ENCODE data around the gene SLC5A2.

SLC5A2 gene

DNA sequence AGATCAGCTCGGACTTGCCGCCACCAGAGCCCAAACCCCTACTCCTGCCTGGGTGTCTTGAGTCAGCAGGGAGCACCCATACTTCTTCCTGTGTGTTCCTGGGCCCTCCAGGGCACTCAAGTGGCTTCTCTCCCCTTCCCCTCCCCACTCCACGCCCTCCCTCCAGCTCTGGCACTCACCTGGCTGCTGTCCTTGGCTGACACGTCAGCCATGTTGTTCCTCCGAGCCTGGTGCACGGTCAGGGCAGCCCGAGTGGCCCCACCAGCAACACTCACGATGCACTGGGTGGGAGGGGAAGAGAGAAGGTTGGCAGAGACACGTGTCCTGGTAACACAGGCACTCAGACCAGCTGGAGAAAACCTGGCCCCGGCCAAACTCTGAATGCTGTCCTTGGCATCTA is 13.7 kb downstream of the SLC5A2 start:
- Histone ChIP-seq H2AFZ (ENCODE audit: low read length) (no peak overlapping the region), H3K36me3 (replicated peaks; ENCODE audit: insufficient read depth, low read length) (no peaks in the 10 kb centered on the region)
- DNase-seq: no peak

DNA sequence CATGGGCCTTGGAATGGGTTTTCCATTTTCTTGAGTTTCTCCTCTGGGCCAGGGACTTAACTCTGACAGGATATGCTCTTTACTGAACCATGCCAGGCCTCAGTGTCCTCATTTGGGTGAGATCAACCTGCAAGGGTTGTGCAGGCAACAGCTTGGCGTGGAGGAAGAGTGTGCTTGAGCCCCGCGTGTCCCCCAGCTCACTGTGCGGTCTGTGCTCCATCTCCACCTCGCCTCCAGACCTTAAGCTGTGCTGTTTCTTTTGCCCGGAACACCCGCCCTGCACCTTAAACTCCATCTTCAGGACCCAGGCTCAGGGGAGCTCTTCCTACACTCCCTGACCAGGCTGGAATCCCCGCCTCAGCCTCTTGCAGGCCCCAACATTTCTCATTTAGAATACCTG is 15.6 kb downstream of the SLC5A2 start:
- Histone ChIP-seq H3K9ac (ENCODE audit: low read length) (no peak overlapping the region), H3K27ac (ENCODE audit: low read length) (no peak overlapping the region), H2AFZ (ENCODE audit: low read length) (no peak overlapping the region), H3K4me2 (ENCODE audit: low read depth, low read length) (no peak overlapping the region), H3K79me2 (ENCODE audit: low read length) (no peaks in the 10 kb centered on the region), H3K36me3 (replicated peaks; ENCODE audit: insufficient read depth, low read length) (no peaks in the 10 kb centered on the region), H3K9me2 (replicated peaks; ENCODE audit: insufficient read depth, low read length) (no peaks in the 10 kb centered on the region), H3K4me3 (ENCODE audit: low read length) (no peak overlapping the region), H3K4me1 (ENCODE audit: low read length) (no peaks in the 10 kb centered on the region), H3K9me3 (replicated peaks; ENCODE audit: insufficient read depth, low read length) (no peaks in the 10 kb centered on the region), H3F3A (ENCODE audit: insufficient read depth, low read length) (no peaks in the 10 kb centered on the region), H4K20me1 (ENCODE audit: insufficient read depth, low read length) (no peaks in the 10 kb centered on the region), H3K27me3 (replicated peaks; ENCODE audit: insufficient read depth, low read length) (no peaks in the 10 kb centered on the region)
- DNase-seq: no peak
- TF ChIP-seq EZH2 (optimal IDR thresholded peaks at IDR 0.05; ENCODE audit: low read depth, low read length) (no peak), EZH2phosphoT487 (IDR thresholded peaks at IDR 0.05; ENCODE audit: low read length) (no peak)
- TF ChIP-seq, protein P1, sequence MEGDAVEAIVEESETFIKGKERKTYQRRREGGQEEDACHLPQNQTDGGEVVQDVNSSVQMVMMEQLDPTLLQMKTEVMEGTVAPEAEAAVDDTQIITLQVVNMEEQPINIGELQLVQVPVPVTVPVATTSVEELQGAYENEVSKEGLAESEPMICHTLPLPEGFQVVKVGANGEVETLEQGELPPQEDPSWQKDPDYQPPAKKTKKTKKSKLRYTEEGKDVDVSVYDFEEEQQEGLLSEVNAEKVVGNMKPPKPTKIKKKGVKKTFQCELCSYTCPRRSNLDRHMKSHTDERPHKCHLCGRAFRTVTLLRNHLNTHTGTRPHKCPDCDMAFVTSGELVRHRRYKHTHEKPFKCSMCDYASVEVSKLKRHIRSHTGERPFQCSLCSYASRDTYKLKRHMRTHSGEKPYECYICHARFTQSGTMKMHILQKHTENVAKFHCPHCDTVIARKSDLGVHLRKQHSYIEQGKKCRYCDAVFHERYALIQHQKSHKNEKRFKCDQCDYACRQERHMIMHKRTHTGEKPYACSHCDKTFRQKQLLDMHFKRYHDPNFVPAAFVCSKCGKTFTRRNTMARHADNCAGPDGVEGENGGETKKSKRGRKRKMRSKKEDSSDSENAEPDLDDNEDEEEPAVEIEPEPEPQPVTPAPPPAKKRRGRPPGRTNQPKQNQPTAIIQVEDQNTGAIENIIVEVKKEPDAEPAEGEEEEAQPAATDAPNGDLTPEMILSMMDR (IDR thresholded peaks at IDR 0.05; ENCODE audit: low read length): no peak

More for the DNA sequence above, 13.7 kb downstream of the SLC5A2 start:
- Histone ChIP-seq H3K27me3 (replicated peaks; ENCODE audit: insufficient read depth, low read length) (no peaks in the 10 kb centered on the region), H3K4me3 (ENCODE audit: low read length) (no peak overlapping the region), H3K9ac (ENCODE audit: low read length) (no peak overlapping the region), H4K20me1 (ENCODE audit: insufficient read depth, low read length) (no peaks in the 10 kb centered on the region), H3F3A (ENCODE audit: insufficient read depth, low read length) (no peaks in the 10 kb centered on the region), H3K27ac (ENCODE audit: low read length) (no peak overlapping the region), H3K79me2 (ENCODE audit: low read length) (no peaks in the 10 kb centered on the region), H3K9me2 (replicated peaks; ENCODE audit: insufficient read depth, low read length) (no peaks in the 10 kb centered on the region), H3K9me3 (replicated peaks; ENCODE audit: insufficient read depth, low read length) (no peaks in the 10 kb centered on the region), H3K4me2 (ENCODE audit: low read depth, low read length) (no peak overlapping the region), H3K4me1 (ENCODE audit: low read length) (no peaks in the 10 kb centered on the region)
- TF ChIP-seq EZH2 (optimal IDR thresholded peaks at IDR 0.05; ENCODE audit: low read depth, low read length) (no peak), EZH2phosphoT487 (IDR thresholded peaks at IDR 0.05; ENCODE audit: low read length) (no peak)
- TF ChIP-seq, protein P1 (IDR thresholded peaks at IDR 0.05; ENCODE audit: low read length): no peak

DNA sequence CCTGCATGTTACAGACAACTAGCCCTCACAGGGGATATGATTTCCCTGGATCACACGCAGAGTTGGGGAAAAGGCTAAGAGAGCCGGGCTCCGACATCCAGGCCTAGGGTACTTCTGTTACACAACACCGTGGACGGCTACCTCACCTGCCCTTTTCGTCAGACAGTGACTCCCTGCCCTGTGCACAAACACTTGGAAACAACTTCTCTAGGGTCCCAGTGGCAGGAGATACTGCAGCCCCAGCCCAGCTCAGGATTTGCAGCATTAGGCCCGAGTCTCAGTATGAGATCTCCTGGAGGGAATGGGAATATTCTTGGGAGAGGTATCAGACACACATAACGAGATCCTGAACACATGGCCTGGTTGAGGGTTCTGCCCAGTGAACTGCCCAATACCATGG is 17.0 kb downstream of the SLC5A2 start:
- Histone ChIP-seq H2AFZ (ENCODE audit: low read length) (no peak overlapping the region), H3K4me3 (ENCODE audit: low read length) (no peak overlapping the region), H3K4me1 (ENCODE audit: low read length) (no peaks in the 10 kb centered on the region), H3K4me2 (ENCODE audit: low read depth, low read length) (no peak overlapping the region), H3K27me3 (replicated peaks; ENCODE audit: insufficient read depth, low read length) (no peaks in the 10 kb centered on the region), H3K27ac (ENCODE audit: low read length) (no peak overlapping the region), H3F3A (ENCODE audit: insufficient read depth, low read length) (no peaks in the 10 kb centered on the region), H4K20me1 (ENCODE audit: insufficient read depth, low read length) (no peaks in the 10 kb centered on the region), H3K9me3 (replicated peaks; ENCODE audit: insufficient read depth, low read length) (no peaks in the 10 kb centered on the region), H3K79me2 (ENCODE audit: low read length) (no peaks in the 10 kb centered on the region), H3K9me2 (replicated peaks; ENCODE audit: insufficient read depth, low read length) (no peaks in the 10 kb centered on the region), H3K9ac (ENCODE audit: low read length) (no peak overlapping the region), H3K36me3 (replicated peaks; ENCODE audit: insufficient read depth, low read length) (no peaks in the 10 kb centered on the region)
- TF ChIP-seq, protein P1 (IDR thresholded peaks at IDR 0.05; ENCODE audit: low read length): no peak
- TF ChIP-seq EZH2phosphoT487 (IDR thresholded peaks at IDR 0.05; ENCODE audit: low read length) (no peak), EZH2 (optimal IDR thresholded peaks at IDR 0.05; ENCODE audit: low read depth, low read length) (no peak)
- DNase-seq: no peak
